ENCODE results near the gene CCL3. TPM values are rescaled to one million over a fixed set of nuclear protein-coding genes. Genes with fewer than 3 reads are reported as not detected.

CCL3 gene
- total and polyA plus RNA-seq, 2 of the 4 experiments (the other 2 are of a cell fraction) = not detected

DNA sequence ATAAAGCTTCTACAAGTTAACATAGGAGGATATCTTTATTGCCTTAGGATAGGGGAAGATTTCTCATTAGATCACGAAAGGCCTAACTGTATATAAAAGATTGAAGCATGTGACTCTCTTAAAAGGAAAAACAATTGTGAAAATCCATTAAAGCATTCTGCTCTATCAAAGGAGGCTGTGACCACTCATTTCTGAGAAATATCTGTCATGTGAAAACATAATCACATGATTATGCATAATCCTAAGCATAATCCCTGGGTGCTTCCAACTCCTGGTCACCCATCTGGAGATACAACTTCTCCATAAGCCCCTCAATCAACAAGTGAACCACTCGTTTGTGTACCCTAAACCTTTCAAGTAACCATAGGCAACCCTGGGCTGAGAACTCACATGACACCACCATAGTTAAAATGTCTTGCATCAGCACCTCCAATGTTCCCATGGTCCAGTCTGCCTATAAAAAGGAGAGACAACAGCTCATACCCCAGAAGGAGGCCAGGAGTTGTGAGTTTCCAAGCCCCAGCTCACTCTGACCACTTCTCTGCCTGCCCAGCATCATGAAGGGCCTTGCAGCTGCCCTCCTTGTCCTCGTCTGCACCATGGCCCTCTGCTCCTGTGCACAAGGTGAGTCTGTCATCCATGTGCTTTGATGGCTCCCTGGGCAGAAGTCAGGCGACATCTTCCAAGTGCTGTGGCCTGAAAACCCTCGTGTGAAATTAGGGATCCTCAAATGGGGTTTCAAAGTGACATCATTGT lies 26.0 kb downstream of the CCL3 start, which contains the start of gene CCL18:
Gene CCL18 (plus strand): TSS at position 487 of the 756 bp plus-strand sequence. CDS start 71 bp downstream, at position 558.
- no peak within 1 kb of the TSS for H2BK120ac ChIP-seq (ENCODE audit: low read depth, low read length)
- H3K79me1 ChIP-seq (ENCODE audit: low read depth in 1 of 2, low read length in 2 of 2) = no peaks in the 10 kb centered on the region
- no peak for DNase-seq
- intact Hi-C loops (cut with micrococcal nuclease) = loop anchor here (10.0 kb wide), 1 partner anchor 81 kb away; no protein-coding TSS in a partner anchor
- no TSS peak for BruUV-seq (replicated peaks)
- no peak within 1 kb of the TSS for H3K4me3 ChIP-seq (ENCODE audit: insufficient read depth, low read depth, low read length)
- ChIA-PET CTCF (interaction anchor here (0.6 kb wide), 1 partner anchor 173 kb away, joined by 3 read pairs; no protein-coding TSS in a partner anchor), POLR2A (ENCODE audit: unreplicated experiment) (no interaction called here)
- no peak within 1 kb of the TSS for H4K5ac ChIP-seq (ENCODE audit: low read depth, low read length)
- H4K20me1 ChIP-seq (ENCODE audit: insufficient read depth, low read length) = no peaks in the 10 kb centered on the region
- H3K27me3 ChIP-seq (ENCODE audit: control insufficient read depth, insufficient read depth, low read length) = no peaks in the 10 kb centered on the region
- TF ChIP-seq ELK1 (IDR thresholded peaks at IDR 0.05; ENCODE audit: borderline replicate concordance, low read depth, low read length) (no peak), SMC3 (IDR thresholded peaks at IDR 0.05; ENCODE audit: low read depth, low read length) (no peak), NFE2L2 (IDR thresholded peaks at IDR 0.05; ENCODE audit: low read depth, low read length) (no peak), MAFK (IDR thresholded peaks at IDR 0.05; ENCODE audit: low read depth, low read length) (no peak), CTCF (conservative IDR thresholded peaks at IDR 0.05; ENCODE audit: low read depth, low read length) (no peak), BHLHE40 (IDR thresholded peaks at IDR 0.05; ENCODE audit: low read depth, low read length) (no peak), CHD1 (IDR thresholded peaks at IDR 0.05; ENCODE audit: low read depth, low read length) (no peak), FOS (IDR thresholded peaks at IDR 0.05; ENCODE audit: low read depth, low read length) (no peak), POLR2A (IDR thresholded peaks at IDR 0.05; ENCODE audit: low read depth, low read length) (no peak), USF2 (IDR thresholded peaks at IDR 0.05; ENCODE audit: low read depth, low read length) (no peak), RFX5 (IDR thresholded peaks at IDR 0.05; ENCODE audit: low read depth, low read length) (no peak)
- H2BK15ac ChIP-seq (ENCODE audit: low read depth, low read length) = no peak within 1 kb of the TSS
- no peaks in the 10 kb centered on the region for H3K9me3 ChIP-seq (ENCODE audit: control insufficient read depth, insufficient read depth, low read length)
- no peak within 1 kb of the TSS for H2BK20ac ChIP-seq (ENCODE audit: low read depth, low read length)
- no peak within 1 kb of the TSS for H2BK5ac ChIP-seq (ENCODE audit: low read depth, low read length, poor library complexity, severe bottlenecking)
- in situ Hi-C loops (cut with MboI; ENCODE audit: low sequenced_read_pairs) = no loop called here
- no peak within 1 kb of the TSS for H3K4ac ChIP-seq (ENCODE audit: low read depth, low read length)
- no peak within 1 kb of the TSS for H3K56ac ChIP-seq (ENCODE audit: extremely low read depth, insufficient read depth, low read length)
- dilution Hi-C loops (cut with HindIII; ENCODE audit: low sequenced_read_pairs, unreplicated experiment) = no loop called here
- ATAC-seq (ENCODE audit: low read depth) = no peak
- H4K8ac ChIP-seq (ENCODE audit: low read depth in 2 of 2, low read length in 2 of 2) = no peak within 1 kb of the TSS
- no peak within 1 kb of the TSS for H3K27ac ChIP-seq (ENCODE audit: insufficient read depth, low read length)
- no peak within 1 kb of the TSS for H2AK9ac ChIP-seq (replicated peaks; ENCODE audit: low read depth, low read length, poor library complexity)
- H3K23ac ChIP-seq (ENCODE audit: low read depth, low read length) = no peak within 1 kb of the TSS
- no peaks in the 10 kb centered on the region for H3K36me3 ChIP-seq (ENCODE audit: control insufficient read depth, insufficient read depth, low read length)
- no peak within 1 kb of the TSS for H3K18ac ChIP-seq (ENCODE audit: low read depth, low read length)
- peak within 1 kb of the TSS; percentile 10 for H2AFZ ChIP-seq (replicated peaks; ENCODE audit: low read length, poor library complexity)
- no peaks in the 10 kb centered on the region for H3K9me1 ChIP-seq (ENCODE audit: insufficient read depth, low read length)
- WGBS, 2 experiments (ENCODE audit: extremely low coverage in 2 of 2, insufficient read length in 1 of 2) = 18% methylated on average over 3 of the region's 5 CpGs; no CpG with 5 or more reads in 1 of the 2 experiments
- no peak within 1 kb of the TSS for H3K9ac ChIP-seq (ENCODE audit: low read depth, low read length)
- H3K14ac ChIP-seq (replicated peaks; ENCODE audit: low read depth, low read length) = no peak within 1 kb of the TSS
- H3K4me2 ChIP-seq (ENCODE audit: low read depth, low read length) = no peak within 1 kb of the TSS
- no peak within 1 kb of the TSS for H4K91ac ChIP-seq (ENCODE audit: insufficient read depth, low read depth, low read length)
- no peaks in the 10 kb centered on the region for H3K4me1 ChIP-seq (ENCODE audit: control insufficient read depth, insufficient read depth, low read length)
- H2AK5ac ChIP-seq (ENCODE audit: low read depth, low read length) = no peak within 1 kb of the TSS
